ENCODE results near the gene BTBD16.

The BTBD16 gene

DNA sequence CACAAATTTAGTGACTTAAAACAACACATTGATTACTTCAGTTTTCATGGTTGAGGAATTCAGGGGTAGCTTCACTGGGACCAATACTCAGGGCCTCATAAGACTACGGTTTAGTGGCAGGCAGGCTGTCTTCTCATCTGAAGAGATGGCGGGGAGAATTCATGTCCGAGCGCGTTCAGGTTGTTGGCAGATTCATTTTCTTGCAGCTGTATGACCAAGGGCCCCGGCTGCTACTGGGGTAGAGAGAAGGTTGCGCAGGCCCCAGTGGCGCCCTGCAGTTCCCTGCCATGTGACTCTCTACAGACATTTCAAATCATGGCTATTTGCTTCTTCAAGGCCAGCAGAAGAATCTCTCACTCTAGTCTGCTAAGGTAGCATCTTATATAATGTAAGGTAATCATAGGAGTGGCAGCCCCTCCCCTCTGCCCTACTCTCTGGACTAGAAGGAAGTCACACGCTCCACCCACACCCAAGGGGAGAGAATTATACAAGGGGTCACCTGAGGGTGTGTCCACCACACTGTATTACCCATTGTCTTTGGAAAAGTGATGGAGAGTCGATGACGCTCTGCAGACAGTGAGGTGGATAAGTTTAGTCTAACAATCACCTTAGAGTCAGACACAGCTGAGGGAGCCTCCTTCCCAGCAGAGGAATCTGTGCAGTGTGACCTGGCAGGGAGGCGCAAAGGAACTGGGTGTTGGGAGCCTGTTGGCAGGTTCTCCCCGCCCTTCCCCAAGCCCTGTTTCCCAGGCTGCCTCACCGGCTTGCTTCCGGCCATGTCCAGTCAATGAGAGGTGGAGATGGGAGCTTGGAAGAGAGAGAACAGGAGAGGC is 67.7 kb downstream of the BTBD16 start:
- DNase-seq (ENCODE audit: insufficient read length, low spot score) (no peak), FAIRE-seq (no peak)

GRCh38 chr10:122341141-122341810 is 70.2 kb downstream of the BTBD16 start:
- DNase-seq (ENCODE audit: insufficient read length, low spot score) (no peak), FAIRE-seq (no peak)

- FAIRE-seq (no peak), DNase-seq (ENCODE audit: insufficient read length, low spot score) (peak; percentile 49)
These were observed 71.4 kb downstream of the BTBD16 start for GRCh38 chr10:122342293-122343134.

DNA sequence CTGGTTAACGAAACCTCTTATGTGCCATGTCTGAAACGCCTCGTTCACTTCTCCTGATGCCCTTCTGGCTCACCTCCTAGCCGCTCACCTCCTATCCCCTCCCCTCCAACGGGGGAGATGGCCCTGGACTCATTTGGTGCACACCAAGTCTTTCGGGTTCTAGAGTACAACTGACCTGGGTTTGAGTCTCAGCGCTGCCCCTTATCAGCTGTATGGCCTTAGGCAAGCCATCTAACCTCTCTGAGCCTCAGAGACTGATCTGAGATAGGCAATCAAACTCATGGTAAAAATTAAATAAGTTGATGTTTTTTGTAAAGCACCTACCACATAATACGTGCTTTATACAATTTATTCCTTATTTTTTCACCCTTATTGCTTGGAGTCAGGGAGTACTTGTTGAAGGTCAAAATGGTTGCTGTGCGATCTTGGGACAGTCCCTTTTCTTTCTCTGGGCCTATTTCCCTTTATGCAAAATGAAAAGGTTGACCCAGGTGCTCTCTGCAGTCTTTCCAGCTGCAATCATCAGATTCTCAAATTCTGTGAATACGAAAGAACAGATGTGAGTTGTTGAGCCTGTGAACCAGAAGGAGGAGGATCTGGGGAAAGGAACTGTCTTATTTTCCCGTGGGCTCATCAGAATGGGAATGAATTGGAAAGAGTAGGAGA is 72.2 kb downstream of the BTBD16 start:
- no peak for FAIRE-seq
- DNase-seq (ENCODE audit: insufficient read length, low spot score): no peak

DNA sequence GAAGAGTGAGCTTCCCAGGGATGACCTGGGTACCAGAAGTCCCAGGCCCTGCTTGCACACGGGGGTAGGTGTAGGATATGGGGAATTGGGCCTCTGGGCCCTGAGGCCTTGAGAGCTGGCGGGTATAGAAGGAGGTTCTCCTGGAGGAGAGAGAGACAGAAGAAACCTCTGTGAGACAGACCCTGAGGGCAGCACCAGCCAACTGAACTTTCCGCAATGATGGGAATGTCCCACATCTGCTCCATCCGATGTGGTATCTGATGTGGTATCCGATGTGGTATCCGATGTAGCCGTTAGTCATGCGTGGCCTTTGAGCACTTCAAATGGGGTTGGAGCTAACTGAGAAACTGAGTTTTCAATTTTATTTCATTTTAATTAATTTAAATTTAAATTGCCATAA is 72.8 kb downstream of the BTBD16 start:
- FAIRE-seq (no peak), DNase-seq (ENCODE audit: insufficient read length, low spot score) (no peak)

DNA sequence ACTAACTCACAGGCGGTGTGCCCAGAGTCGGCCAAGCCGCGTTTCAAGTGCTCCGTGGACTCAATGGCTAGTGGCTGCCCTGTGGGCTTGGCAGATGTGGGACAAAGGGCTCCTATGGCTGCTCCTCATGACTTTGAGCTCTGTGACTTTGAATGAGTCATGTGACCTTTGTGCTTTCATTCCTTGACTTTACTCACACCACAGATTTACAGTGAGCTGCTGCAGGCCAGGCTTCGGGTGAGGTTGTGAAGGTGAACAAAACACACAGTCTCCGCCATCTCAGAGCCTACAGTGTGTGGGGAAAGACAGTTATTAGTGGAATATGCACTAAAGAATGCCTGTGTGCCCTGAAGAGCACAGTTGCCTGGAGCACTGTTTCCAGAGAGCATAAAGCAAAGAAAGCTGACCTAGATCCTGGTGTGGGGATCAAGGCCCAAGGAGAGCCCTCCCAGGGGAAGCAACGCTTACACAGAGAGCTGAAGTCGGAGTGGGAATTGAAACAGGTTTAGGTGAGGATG is 73.7 kb downstream of the BTBD16 start:
- DNase-seq (ENCODE audit: insufficient read length, low spot score) (peak; percentile 2), FAIRE-seq (no peak)

GRCh38 chr10:122346326-122346950 is 75.3 kb downstream of the BTBD16 start:
- DNase-seq (ENCODE audit: insufficient read length, low spot score) (no peak), FAIRE-seq (no peak)

DNA sequence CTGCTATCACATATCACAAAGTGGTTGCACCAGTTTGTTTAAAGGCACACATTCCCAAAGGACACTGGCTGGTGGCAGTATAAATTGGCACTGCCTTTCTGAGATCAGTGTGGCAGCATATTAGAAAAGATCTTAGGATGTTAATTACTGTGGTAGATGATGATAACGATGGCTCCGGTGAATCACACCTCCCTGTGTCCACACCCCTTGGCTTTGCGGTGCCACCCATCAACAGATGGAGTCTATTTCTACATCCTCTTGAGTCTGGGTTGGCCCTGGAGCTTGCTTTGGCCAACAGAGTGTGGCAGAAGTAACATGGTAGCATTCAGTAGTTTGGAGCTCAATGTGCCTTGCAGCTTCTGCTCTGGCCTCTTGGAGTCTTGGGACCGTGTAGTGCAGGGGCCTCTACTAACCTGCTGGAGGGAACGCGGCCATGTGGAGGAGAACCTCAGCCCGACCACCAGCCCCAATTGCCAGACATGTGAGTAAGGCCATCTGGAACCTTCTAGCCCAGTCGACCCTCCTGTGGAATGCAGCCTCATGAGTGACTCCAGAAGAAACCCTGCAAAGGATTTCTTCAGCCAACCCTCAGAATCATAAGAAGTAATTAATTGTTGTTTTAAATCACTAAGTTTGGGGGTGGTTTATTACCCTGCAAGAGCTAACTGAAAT is 76.2 kb downstream of the BTBD16 start:
- FAIRE-seq (no peak), DNase-seq (ENCODE audit: insufficient read length, low spot score) (no peak)

- DNase-seq (ENCODE audit: insufficient read length, low spot score) (no peak), FAIRE-seq (no peak)
These were observed 77.4 kb downstream of the BTBD16 start for GRCh38 chr10:122348512-122348911.

DNA sequence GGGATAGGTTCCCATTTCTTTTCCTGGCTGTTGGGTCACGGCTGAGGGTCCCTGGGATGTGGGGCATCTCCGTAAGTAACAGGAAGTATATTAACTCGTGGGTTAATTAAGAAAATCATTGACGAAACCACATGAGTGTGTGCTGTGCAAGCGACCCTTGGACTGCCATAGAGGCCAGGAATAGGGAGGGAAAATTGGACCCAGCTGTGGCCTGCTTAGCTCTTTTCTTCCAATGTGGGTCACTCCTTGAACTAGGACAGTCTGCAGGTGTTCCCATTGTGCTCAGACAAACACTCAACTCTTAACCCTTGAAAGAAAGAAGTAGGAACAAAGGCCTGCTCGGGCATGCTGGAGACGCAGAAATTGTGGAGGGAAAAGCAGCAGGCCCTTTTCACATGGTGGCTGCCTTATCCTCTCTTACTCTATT is 77.9 kb downstream of the BTBD16 start:
- DNase-seq (ENCODE audit: insufficient read length, low spot score): no peak
- no peak for FAIRE-seq

DNA sequence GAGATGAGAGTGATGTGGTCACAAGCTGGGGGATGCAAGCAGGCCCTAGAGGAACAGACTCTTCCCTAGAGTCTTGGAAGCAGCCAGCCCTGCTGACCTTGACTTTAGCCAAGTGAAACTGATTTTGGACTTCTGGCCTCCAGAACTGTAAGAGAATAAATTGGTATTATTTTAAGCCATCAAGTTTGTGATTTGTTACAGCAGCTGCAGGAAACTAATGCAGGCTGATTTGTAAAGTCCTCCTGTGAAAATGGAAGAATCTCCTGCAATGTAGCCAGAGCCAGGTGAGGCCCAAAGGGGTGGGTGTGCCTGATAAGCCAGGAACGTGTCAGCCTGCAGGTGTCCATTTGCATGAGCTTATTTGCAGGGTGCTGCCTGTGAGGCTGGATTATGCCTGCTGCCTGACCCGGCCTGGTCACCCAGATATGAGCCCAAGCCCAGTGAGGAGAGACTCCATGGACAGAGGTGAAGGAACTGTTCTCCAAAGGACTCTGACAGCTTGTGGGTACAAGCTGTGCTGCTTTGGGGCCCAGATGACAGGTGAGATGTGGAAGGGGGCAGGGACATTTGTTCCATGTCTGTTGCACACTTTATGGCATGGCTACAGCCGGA is 78.8 kb downstream of the BTBD16 start:
- DNase-seq (ENCODE audit: insufficient read length, low spot score) (no peak), FAIRE-seq (no peak)

DNA sequence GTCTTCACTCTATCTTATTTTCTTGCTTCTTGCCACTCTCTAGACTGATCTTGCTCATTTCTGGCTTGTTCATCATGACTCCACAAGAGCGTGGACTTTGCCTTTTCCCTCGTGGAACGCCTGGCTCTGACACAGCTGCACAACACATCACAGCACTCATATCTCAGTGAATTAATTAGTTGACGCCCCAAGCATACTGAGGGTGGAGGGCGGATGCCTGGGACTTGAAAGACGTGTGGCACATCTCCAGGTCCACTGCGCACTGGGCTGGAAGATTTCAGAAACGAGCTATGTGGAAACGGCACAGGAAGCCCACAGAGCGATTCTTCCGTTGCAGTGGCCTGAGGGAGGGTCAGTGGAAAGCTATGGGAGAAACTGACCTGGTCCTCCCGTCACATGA is 79.8 kb downstream of the BTBD16 start:
- no peak for DNase-seq (ENCODE audit: insufficient read length, low spot score)
- FAIRE-seq: no peak

DNA sequence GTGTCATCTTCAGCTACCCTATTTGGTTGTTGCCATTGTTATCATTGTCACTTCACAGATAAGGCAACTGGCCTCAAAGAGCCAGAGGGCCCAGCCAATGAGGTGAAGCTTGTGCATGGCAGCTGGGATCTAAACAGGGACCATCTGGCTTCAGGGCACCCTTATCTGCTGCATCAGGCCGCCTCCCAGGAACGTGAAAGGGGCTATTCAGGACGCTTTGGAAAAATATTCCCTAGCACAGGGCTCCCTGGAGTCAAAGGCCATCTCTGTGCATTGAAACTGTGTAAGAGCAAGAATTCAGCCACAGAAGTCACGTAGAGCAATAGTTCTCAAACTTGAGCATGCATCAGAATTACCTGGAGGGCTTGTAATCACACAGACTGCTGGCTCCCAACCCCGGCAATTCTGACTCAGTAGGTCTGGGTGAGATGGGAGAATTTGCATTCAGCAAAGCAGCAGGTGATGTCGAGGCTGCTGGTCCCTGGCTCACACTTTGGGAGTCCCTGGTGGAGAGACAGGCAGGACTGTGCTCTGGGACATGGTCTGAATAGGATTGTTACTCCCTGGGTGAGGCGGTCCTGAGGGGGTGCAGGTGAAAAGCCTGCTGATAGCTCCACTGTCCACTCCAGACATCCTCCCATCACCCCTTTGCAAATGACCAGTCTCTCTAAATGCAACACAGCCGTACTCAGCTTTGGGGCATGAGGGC is 81.9 kb downstream of the BTBD16 start:
- FAIRE-seq (no peak), DNase-seq (ENCODE audit: insufficient read length, low spot score) (no peak)

- FAIRE-seq: no peak
These were observed 83.3 kb downstream of the BTBD16 start for GRCh38 chr10:122354383-122354782.

DNA sequence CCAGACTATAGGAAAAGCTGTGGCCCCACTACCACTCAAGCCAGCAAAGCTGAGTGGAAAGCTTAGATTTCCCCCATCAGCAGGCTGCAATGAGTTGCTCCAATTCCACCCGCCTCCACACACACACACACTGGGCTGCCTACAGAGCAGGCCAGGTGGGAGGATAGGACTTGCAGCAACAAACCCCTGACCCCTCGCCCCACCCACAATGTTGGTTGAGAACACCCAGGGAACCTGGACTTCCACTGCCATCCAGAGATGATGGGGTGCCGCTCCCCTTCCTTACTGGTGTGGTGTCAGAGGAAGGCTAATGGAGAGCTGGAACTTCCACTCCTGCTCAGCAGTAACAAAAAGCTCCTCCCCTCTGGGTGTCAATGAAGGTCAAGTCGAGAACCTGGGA is 86.6 kb downstream of the BTBD16 start:
- FAIRE-seq (no peak), DNase-seq (ENCODE audit: insufficient read length, low spot score) (no peak)

More at GRCh38 chr10:122354383-122354782, 83.3 kb downstream of the BTBD16 start:
- no peak for DNase-seq (ENCODE audit: insufficient read length, low spot score)

DNA sequence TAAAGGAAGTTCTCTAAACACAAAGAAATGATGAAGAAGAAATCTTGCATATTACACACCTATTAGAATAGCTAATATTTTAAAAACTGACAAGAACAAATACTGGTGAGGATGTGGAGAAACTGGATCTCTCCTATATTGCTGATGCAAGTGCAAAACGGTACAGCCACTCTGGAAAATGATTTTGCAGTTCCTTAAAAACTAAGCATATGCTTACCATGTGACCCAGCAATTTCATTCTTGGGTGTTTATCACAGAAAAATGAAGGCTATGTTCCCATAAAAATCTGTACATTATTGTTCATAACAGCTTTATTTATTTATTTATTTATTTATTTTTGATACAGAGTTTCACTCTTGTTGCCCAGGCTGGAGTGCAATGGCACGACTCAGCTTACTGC is 88.5 kb downstream of the BTBD16 start:
- FAIRE-seq (no peak), DNase-seq (ENCODE audit: insufficient read length, low spot score) (no peak)

DNA sequence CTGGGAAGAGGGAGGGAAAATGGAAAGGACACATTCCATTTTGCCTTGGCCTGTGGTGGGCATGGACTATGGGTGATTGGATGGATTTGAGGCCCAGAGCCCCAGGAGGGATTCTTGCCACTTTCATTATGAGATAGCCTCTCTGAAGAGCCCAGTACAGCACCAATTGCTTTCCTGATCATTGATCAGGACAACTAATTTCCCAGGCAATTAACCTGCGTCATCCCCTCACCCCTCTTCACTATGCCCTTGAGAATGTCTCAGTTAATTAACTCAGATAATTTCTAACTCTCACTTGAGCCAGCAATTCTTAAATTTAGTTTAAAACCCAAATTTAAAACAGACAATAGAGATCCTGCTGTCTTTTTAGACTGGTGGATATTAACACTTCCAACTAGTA is 90.0 kb downstream of the BTBD16 start:
- no peak for DNase-seq (ENCODE audit: insufficient read length, low spot score)
- FAIRE-seq: no peak

DNA sequence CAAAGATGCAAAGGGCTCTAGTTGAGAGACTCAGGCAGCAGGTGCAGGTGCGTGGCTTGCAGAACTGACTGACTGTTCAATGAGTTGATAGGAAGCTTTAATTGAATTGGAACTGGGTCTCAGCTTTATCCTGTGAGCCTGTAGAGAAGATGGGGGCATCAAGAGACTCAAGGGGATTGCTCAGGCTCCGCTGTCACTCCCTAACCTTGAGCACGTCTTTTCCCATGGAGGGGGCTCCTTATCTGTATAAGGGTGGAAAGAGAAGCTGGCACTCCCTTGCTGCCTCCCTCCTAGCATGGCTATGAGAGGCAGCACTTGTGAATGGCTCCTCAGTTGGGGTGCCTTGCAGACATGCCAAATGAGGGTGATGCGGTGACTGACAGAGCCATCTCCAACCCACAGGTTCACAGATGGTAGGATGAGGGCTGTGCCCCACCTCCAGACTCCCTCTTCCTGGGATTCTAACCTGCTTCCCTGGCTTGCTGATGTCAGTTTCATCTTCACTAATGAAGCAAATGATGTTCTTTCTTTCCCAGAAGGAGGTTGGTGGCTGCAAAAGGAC is 91.0 kb downstream of the BTBD16 start:
- DNase-seq (ENCODE audit: insufficient read length, low spot score): no peak
- FAIRE-seq: no peak

Data from HTR-8/SVneo (cell line).